ENCODE measurements around the gene FXN.
"Not testable (repeated sequence)": the region's sequence is repeated elsewhere in the genome, so short reads cannot be mapped to it uniquely, and the experiment has no call there.

FXN gene

DNA sequence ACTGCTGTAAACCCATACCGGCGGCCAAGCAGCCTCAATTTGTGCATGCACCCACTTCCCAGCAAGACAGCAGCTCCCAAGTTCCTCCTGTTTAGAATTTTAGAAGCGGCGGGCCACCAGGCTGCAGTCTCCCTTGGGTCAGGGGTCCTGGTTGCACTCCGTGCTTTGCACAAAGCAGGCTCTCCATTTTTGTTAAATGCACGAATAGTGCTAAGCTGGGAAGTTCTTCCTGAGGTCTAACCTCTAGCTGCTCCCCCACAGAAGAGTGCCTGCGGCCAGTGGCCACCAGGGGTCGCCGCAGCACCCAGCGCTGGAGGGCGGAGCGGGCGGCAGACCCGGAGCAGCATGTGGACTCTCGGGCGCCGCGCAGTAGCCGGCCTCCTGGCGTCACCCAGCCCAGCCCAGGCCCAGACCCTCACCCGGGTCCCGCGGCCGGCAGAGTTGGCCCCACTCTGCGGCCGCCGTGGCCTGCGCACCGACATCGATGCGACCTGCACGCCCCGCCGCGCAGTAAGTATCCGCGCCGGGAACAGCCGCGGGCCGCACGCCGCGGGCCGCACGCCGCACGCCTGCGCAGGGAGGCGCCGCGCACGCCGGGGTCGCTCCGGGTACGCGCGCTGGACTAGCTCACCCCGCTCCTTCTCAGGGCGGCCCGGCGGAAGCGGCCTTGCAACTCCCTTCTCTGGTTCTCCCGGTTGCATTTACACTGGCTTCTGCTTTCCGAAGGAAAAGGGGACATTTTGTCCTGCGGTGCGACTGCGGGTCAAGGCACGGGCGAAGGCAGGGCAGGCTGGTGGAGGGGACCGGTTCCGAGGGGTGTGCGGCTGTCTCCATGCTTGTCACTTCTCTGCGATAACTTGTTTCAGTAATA, at the start of gene FXN:
TSS of gene FXN (plus strand) at position 315 of the 871 bp plus-strand sequence. CDS start at position 346, 31 bp downstream.
- in situ Hi-C loops (cut with HindIII; ENCODE audit: low pct_ligation_motif_present, low pct_unique_long_range_greater_than_20kb, low sequenced_read_pairs): no loop called here
- peak; percentile 65 for DNase-seq

DNA sequence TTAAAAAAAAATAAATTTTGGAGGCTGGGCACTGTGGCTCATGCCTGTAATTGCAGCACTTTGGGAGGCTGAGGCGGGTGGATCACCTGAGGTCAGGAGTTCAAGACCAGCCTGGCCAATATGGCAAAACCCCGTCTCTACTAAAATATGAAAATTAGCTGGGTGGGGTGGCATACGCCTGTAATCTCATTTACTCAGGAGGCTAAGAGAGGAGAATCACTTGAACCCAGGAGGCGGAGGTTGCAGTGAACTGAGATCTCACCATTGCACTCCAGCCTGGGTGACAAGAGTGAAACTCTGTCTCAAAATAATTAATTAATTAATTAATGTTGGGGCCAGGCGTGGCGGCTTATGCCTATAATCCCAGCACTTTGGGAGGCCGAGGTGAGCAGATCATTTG, 48.6 kb upstream of the FXN start:
- DNase-seq; in situ Hi-C loops (cut with HindIII; ENCODE audit: low pct_ligation_motif_present, low pct_unique_long_range_greater_than_20kb, low sequenced_read_pairs): not testable (repeated sequence)

DNA sequence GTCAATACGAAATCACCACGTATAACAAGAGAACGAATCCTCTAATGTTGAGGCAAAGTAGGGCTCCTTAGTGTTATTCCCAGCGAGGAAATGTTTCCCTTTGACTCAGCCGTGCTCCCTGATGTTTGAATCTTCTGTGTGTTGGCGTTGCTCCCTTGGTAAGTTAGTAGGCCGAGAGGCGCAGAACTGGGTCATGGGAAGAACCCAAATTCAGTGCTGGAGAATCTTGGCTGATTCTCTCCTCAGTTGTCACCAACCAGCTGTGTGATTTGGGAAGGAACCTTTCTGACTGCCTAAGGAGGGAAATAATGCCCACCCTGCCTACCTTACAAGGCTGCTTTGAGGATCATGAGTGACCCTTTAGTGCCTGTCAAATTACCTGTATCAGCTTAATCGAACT, 44.1 kb upstream of the FXN start:
- DNase-seq: no peak
- in situ Hi-C loops (cut with HindIII; ENCODE audit: low pct_ligation_motif_present, low pct_unique_long_range_greater_than_20kb, low sequenced_read_pairs): no loop called here

DNA sequence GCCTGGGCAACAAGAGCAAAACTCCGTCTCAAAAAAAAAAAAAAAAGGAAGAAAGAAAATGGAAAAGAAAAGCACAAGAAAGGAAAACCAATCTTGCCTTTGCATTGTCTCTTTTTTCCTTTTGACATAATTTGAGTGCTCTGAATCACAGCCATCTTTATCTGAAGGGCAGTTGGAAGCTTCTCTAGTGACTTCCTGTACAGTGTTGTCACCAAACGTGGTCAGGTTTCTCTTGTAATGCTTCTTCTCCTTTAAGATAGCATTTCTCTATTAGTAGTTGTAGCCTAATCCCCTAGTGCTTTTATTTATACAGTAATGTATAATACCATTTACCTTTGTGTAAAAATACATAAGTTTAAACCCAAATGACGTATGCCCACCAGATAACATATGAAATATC, 39.8 kb upstream of the FXN start:
- in situ Hi-C loops (cut with HindIII; ENCODE audit: low pct_ligation_motif_present, low pct_unique_long_range_greater_than_20kb, low sequenced_read_pairs): no loop called here
- DNase-seq: no peak

DNA sequence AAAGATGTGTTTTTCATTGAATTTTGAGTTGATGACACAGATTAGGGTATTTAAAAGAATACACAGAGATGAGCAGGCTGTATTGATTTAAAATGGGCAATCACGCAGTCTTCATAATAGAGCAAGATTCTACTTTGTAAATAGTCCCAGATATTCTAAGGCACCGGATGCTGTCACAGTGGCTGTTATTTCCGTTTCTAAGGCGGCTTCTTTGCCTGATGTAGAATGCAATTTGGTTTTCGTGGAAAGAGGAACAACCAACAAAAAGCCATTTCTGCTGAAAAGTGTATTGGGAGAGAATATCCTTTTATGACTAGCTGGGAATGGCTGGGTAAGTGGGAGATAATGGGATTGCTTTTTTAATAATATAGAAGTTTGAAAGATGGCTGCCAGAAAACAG, 39.1 kb upstream of the FXN start:
- in situ Hi-C loops (cut with HindIII; ENCODE audit: low pct_ligation_motif_present, low pct_unique_long_range_greater_than_20kb, low sequenced_read_pairs): no loop called here
- no peak for DNase-seq

DNA sequence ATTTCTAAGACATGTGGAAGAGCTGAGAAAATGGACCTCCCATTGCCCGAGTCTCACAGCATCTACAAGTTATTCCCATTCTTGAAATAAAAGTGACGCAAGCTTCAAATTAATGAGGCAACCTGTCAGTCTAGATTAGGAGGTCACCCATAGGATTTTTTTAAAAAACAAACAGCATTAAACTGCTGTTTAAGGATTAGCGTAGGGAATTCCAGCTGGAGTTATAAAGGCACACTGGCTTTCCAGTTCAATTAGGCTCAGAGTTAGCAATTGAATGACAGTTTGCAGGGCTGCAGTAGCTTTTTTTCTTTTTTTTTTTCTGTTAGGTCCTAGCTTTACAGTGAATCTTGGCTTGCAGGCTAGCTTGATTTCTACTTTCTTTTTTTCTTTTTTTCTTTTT, 37.9 kb upstream of the FXN start:
- in situ Hi-C loops (cut with HindIII; ENCODE audit: low pct_ligation_motif_present, low pct_unique_long_range_greater_than_20kb, low sequenced_read_pairs): no loop called here
- DNase-seq: no peak

DNA sequence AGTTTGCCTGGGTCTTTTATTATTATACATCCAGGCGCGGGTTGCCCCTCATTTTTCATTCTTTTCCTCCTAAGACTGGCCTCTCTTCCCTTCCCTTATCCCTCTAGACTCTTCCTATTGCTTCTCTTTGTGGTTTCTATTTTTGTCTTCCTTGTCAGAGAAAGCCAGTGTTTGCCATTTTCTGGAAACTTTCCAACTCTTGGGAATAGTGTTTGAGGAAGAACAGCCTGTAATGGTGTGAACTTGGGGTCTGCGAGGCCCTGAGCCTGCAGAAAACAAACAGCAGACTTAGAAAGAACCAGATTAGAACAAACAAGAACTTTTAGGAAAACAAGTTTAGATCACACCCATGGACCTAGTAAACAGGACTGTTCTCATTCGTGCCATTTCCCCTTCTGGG, 37.2 kb upstream of the FXN start:
- in situ Hi-C loops (cut with HindIII; ENCODE audit: low pct_ligation_motif_present, low pct_unique_long_range_greater_than_20kb, low sequenced_read_pairs): no loop called here
- DNase-seq: no peak

DNA sequence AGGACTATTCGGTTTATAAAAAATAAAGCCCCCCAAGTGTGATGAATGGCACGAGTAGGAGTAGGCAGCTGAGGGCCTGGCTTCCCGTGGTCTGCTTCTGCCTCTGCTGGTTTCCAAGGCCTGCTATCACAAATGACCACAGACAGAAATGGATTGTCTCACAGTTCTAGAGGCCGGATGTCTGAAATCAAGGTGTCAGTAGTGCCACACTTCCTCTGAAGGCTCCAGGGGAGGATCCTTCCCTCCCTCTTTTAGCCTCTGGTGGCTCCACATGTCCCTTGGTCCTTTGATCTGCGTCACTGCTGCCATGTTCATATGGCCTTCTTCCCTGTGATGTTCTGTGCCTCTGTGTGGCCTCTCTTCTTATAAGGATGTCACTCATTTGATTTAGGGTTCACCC, 36.7 kb upstream of the FXN start:
- no peak for DNase-seq
- in situ Hi-C loops (cut with HindIII; ENCODE audit: low pct_ligation_motif_present, low pct_unique_long_range_greater_than_20kb, low sequenced_read_pairs): no loop called here

DNA sequence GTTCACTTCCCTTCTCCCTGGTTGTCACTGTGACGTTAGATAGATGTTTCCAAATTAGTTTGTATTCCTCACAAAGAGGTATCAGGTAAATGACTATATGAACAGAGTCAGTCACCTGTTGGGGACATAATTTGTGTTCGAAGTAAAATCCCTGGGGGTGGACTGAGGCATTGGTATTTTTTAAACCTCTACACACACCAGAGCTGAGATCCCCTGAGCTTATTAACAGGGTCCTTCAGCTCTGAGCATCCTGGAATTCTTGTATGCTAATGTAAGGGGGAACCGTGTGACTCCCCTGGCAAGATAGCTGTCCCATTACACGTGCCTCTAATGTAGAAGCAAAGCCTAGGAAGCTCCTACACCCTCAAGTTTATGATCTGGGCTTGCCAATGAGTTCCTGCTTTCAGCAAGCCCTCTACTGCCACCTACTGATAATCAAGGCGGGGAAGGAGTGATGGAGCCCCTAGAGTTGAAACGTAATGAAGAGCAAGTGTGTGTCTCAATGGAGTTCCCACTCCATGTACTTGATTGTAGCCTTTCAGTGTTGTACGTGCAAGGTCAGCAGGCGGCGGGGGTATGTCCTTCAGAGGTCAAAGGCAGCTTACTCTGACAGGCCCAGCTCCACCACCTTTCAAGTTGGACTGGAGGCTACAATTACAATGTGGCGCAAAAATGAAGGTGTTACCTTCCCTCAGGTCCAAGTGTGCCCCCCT, 36.0 kb upstream of the FXN start:
- peak; percentile 65 for DNase-seq
- in situ Hi-C loops (cut with HindIII; ENCODE audit: low pct_ligation_motif_present, low pct_unique_long_range_greater_than_20kb, low sequenced_read_pairs): no loop called here

DNA sequence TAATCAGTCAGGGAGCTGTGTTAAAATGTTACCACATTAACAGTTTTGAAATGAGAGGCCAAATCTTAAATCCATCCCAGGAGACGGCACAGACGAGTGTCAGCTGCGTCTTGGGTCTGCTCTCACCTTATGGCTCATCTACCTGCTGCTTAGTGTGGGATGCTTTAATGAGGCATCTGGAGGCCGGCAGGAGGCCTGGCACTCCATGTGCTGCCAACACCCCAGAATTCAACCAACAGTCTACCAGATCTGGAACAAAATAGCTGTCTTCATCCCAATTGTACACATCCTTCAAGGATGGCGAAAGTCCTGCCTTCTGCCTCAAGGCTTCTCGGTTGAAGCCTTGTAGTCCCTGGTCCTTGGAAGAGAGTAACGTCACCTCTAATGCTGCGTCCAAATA, 33.6 kb upstream of the FXN start:
- DNase-seq: no peak
- in situ Hi-C loops (cut with HindIII; ENCODE audit: low pct_ligation_motif_present, low pct_unique_long_range_greater_than_20kb, low sequenced_read_pairs): no loop called here

DNA sequence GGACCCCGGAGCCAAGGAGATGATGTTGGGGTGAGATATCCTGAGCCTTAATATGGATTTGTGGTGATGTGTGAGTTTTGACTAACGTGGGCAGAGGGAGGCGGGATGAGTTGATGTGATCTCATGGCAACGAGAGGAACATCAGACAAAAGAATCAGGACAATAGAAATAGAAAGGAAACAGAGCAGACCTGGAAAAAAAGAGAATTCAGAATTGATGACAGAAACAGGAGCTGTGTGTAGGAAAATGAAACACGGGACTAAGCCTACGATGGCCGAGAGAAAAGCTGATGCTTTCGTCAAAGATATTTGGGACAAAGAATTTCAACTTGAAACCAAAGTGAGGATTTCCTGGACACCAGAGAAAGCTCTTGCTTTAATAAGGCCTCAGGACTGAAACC, 32.5 kb upstream of the FXN start:
- in situ Hi-C loops (cut with HindIII; ENCODE audit: low pct_ligation_motif_present, low pct_unique_long_range_greater_than_20kb, low sequenced_read_pairs): no loop called here
- no peak for DNase-seq

DNA sequence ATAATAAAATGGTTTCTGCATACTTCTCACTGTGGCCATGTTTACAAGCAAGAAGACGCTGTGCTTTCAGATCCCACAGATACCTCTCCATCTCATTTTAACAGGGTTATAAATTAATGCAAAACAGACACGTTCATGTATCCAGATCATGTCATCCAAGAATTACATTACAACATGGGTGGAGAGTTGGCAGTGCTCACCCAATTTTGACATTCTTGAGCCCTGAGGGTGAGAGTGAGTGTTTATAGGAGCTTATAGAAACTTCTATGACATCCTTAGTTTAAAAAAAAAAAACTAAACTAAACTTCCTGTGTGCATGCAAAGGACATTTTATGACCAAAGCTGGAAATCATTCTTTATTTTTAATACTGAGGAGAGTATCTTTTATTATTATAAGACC, 30.7 kb upstream of the FXN start:
- no peak for DNase-seq
- in situ Hi-C loops (cut with HindIII; ENCODE audit: low pct_ligation_motif_present, low pct_unique_long_range_greater_than_20kb, low sequenced_read_pairs): no loop called here

DNA sequence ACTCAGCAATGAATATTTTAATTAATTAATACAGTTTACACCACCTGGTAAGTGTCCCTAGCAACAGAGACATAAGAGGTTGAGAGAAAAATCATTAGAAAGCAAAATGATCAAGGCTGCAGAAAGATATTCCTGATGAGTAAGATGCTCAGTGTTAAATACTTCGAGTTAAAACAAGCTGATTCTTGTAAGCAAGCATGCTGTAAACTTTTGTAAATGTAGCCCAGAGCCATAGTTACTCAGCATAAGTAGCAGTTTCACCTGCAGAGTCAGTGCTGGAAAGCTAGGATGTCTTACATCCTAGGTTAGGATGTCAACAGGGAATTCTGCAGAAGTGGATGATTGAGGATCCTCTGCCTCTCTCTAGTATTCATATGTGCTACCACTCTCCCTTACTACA, 25.8 kb upstream of the FXN start:
- in situ Hi-C loops (cut with HindIII; ENCODE audit: low pct_ligation_motif_present, low pct_unique_long_range_greater_than_20kb, low sequenced_read_pairs): no loop called here
- no peak for DNase-seq

DNA sequence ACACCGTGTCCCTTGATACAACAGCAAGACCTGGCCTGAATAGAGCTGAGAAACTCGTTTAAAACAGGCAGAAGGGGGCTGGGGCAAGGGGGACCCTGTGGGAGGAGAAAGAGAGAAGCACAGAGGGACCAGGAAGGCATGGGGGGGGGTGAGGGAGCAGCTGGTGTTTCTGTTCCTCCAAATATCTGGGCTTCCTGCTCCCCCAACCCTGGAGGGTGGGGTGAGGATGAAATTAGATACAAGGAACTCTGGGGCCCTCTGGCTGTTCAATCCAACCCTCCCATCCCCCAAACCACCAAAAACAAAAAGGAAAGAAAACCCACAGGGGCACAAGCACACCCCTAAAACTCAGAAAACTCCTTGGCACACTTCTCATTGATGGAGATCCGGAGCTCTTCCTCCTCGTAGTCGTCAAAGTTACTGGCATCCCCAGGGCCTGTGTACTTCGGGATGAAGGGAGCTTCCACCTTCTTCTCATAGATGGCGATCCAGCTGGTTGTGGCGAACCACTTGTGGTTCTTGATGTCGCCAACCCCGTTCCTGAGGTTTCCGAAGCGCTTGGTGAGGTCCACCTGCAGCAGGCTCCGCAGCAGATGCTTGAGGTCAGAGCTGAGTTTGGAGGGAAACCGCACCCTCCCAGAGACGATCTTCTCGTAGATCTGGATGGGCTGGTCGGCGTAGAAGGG, 22.7 kb upstream of the FXN start:
- no peak for DNase-seq
- in situ Hi-C loops (cut with HindIII; ENCODE audit: low pct_ligation_motif_present, low pct_unique_long_range_greater_than_20kb, low sequenced_read_pairs): no loop called here

DNA sequence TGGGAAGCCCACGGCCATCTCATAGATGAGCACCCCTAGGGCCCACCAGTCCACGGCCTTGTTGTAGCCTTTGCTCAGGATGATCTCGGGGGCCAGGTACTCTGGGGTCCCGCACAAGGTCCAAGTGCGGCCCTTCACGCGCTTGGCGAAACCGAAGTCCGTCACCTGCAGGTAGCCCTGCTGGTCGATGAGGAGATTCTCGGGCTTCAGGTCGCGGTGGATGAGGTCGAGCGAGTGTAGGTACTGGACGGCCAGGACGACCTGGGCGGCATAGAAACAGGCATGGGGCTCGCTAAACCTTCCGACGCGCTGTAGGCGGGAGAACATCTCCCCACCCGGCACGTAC, 22.2 kb upstream of the FXN start:
- no peak for DNase-seq

DNA sequence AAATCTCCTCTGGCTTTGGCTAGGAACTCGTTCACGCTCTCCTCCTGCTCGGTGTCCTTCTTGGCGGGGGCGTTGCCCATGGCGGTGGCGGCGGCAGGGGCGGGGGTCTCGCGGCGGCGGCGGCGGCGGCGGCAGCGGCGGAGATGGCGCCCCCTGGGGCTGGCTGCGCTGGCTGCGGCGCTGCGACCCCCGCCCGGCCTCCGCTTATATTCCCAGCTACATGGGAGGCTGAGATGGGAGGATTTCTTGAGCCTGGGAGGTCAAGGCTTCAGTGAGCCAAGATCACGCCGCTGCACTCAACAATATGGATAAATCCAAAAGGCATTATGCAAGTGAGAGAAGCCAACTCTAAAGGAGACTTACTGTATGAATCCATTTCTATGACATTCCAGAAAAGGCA, 21.5 kb upstream of the FXN start, which contains the start of gene PRKACG:
TSS of gene PRKACG (minus strand) at position 101 of the 400 bp plus-strand sequence. CDS start at position 80, 21 bp downstream.
- in situ Hi-C loops (cut with HindIII; ENCODE audit: low pct_ligation_motif_present, low pct_unique_long_range_greater_than_20kb, low sequenced_read_pairs): no loop called here
- DNase-seq: no peak

More for the DNA sequence above, 22.2 kb upstream of the FXN start:
- in situ Hi-C loops (cut with HindIII; ENCODE audit: low pct_ligation_motif_present, low pct_unique_long_range_greater_than_20kb, low sequenced_read_pairs): no loop called here

DNA sequence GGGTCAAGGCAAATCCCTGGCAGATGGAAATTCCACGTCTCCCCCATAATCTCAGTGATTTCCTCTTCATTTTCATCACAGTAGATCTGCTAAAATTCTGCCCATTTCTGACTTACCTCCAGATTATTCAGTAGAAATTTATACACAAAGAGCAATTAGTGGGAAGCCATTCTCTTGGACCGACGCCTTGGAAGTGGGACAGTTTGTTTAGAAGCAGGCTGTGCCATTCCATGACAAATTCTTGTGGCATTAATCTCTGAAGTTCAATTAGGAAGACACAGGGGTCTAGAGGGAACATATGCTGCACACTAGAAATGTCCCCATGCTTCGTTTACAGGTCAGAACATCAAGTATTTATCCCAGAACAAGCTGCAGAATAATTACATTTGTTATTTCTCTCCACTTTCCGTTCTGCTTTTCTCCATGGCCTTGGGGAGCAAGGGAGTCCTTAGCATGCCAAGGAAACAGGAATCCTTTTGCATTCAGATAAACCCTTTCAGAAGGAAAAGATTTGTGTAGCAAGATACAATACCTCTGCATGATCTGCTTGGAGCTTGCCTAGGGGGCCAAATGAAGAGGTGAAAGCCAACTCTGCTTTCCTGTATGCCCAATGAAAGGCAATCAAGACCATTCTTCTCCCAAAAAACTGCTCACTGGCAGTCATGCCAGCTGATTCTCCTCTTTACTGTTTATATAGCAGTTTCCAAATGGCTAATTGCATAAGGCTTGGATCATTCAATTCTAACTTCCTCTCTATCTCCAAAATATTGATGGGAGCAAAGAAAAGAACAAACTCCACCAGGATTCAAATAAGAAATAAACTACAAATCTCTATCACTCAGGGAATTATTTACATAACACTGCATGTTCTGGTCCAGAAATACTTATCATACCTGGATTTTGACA, 19.1 kb upstream of the FXN start:
- in situ Hi-C loops (cut with HindIII; ENCODE audit: low pct_ligation_motif_present, low pct_unique_long_range_greater_than_20kb, low sequenced_read_pairs): no loop called here
- no peak for DNase-seq

DNA sequence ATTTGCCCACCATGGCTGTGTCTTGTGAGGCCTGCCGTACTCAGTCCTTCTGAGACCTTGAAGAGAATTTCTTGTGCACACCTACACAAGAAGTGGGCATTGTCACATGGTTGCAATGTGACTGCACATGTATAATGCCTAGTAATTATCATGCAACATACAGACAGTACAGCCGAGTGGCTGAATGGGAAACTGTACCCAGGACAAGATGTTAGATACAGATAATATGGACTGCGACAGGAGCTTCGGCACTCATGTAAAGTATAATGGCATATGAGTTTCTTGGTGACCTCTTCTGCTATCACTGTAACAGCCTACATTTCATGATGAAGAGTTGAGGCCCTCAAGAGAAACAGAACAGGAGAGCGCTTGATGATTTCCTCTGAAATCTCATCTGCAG, 16.8 kb upstream of the FXN start:
- no peak for DNase-seq
- in situ Hi-C loops (cut with HindIII; ENCODE audit: low pct_ligation_motif_present, low pct_unique_long_range_greater_than_20kb, low sequenced_read_pairs): no loop called here

All from ACHN (cell line).